Embryonic facial prominence (tissue), 1 donor: ENCODE measurements around the gene COA8.
"Not testable (repeated sequence)": the region's sequence is repeated elsewhere in the genome, so short reads cannot be mapped to it uniquely, and the experiment has no call there.

Experiments
- DNase-seq: peaks from one replicate; pipeline ENCODE4 v3.0.0-alpha.2; 2016; ENCODE audit errors: extremely low spot score

The COA8 gene

GRCh38 chr14:103574104-103574503, 11.3 kb downstream of the COA8 start:
- no peak for DNase-seq

GRCh38 chr14:103574707-103575285, 12.0 kb downstream of the COA8 start:
- DNase-seq = no peak

GRCh38 chr14:103576371-103577024, 13.7 kb downstream of the COA8 start:
- peak; percentile 85 for DNase-seq

- DNase-seq = no peak
Measured at GRCh38 chr14:103578401-103579075, 15.8 kb downstream of the COA8 start.

GRCh38 chr14:103581206-103581605, 18.4 kb downstream of the COA8 start:
- DNase-seq = no peak

GRCh38 chr14:103581954-103582703, 19.4 kb downstream of the COA8 start:
- DNase-seq = no peak

- DNase-seq = no peak
Measured at GRCh38 chr14:103584326-103584915, 21.7 kb downstream of the COA8 start.

- DNase-seq = no peak
Measured at GRCh38 chr14:103593577-103593976, 30.8 kb downstream of the COA8 start.

- DNase-seq = no peak
Measured at GRCh38 chr14:103594265-103594664, 31.5 kb downstream of the COA8 start.

- DNase-seq = no peak
Measured at GRCh38 chr14:103597623-103598377, 35.0 kb downstream of the COA8 start.

GRCh38 chr14:103600503-103600902, 37.7 kb downstream of the COA8 start:
- no peak for DNase-seq

- no peak for DNase-seq
Measured at GRCh38 chr14:103604620-103605019, 41.9 kb downstream of the COA8 start.

GRCh38 chr14:103606963-103607668, 44.4 kb downstream of the COA8 start:
- peak; percentile 83 for DNase-seq

GRCh38 chr14:103607822-103608221, 45.1 kb downstream of the COA8 start:
- DNase-seq = no peak

GRCh38 chr14:103609081-103609480, 46.3 kb downstream of the COA8 start:
- not testable (repeated sequence) for DNase-seq

- no peak for DNase-seq
Measured at GRCh38 chr14:103611215-103611614, 48.5 kb downstream of the COA8 start.

- DNase-seq = no peak
Measured at GRCh38 chr14:103613517-103613916, 50.8 kb downstream of the COA8 start.

- no peak for DNase-seq
Measured at GRCh38 chr14:103616635-103617300, 54.0 kb downstream of the COA8 start.

- no peak for DNase-seq
Measured at GRCh38 chr14:103619057-103619456, 56.3 kb downstream of the COA8 start.

GRCh38 chr14:103621860-103622259, 59.1 kb downstream of the COA8 start:
- no peak for DNase-seq
